ENCODE results near the gene RASGRP3.

The RASGRP3 gene

GRCh38 chr2:33526921-33527320 lies 50.5 kb downstream of the RASGRP3 start:
- TF ChIP-seq, protein P1, sequence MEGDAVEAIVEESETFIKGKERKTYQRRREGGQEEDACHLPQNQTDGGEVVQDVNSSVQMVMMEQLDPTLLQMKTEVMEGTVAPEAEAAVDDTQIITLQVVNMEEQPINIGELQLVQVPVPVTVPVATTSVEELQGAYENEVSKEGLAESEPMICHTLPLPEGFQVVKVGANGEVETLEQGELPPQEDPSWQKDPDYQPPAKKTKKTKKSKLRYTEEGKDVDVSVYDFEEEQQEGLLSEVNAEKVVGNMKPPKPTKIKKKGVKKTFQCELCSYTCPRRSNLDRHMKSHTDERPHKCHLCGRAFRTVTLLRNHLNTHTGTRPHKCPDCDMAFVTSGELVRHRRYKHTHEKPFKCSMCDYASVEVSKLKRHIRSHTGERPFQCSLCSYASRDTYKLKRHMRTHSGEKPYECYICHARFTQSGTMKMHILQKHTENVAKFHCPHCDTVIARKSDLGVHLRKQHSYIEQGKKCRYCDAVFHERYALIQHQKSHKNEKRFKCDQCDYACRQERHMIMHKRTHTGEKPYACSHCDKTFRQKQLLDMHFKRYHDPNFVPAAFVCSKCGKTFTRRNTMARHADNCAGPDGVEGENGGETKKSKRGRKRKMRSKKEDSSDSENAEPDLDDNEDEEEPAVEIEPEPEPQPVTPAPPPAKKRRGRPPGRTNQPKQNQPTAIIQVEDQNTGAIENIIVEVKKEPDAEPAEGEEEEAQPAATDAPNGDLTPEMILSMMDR (IDR thresholded peaks at IDR 0.05; ENCODE audit: low read length): no peak
- no peak for TF ChIP-seq EZH2 (optimal IDR thresholded peaks at IDR 0.05; ENCODE audit: low read depth, low read length)
- no peak for TF ChIP-seq EZH2phosphoT487 (IDR thresholded peaks at IDR 0.05; ENCODE audit: low read length)
- Histone ChIP-seq H3K36me3 (replicated peaks; ENCODE audit: insufficient read depth, low read length) (no peaks in the 10 kb centered on the region; the same call in 1 of the 2 replicates), H3K79me2 (ENCODE audit: low read length) (0 out of 2 replicates have a peak, but pooled peaks cover 8% of the 10 kb centered on the region), H3K4me1 (ENCODE audit: low read length) (peaks cover 49% of the 10 kb centered on the region), H2AFZ (ENCODE audit: low read length) (no peak overlapping the region), H4K20me1 (ENCODE audit: insufficient read depth, low read length) (no peaks in the 10 kb centered on the region), H3F3A (ENCODE audit: insufficient read depth, low read length) (peaks cover 18% of the 10 kb centered on the region), H3K9ac (ENCODE audit: low read length) (no peak overlapping the region), H3K4me2 (ENCODE audit: low read depth, low read length) (no peak overlapping the region), H3K9me3 (replicated peaks; ENCODE audit: insufficient read depth, low read length) (no peaks in the 10 kb centered on the region), H3K27me3 (replicated peaks; ENCODE audit: insufficient read depth, low read length) (no peaks in the 10 kb centered on the region), H3K4me3 (ENCODE audit: low read length) (no peak overlapping the region), H3K27ac (ENCODE audit: low read length) (no peak overlapping the region), H3K9me2 (replicated peaks; ENCODE audit: insufficient read depth, low read length) (no peaks in the 10 kb centered on the region)
- no peak for DNase-seq

GRCh38 chr2:33528441-33528950 lies 52.0 kb downstream of the RASGRP3 start:
- Histone ChIP-seq H3K27ac (ENCODE audit: low read length) (peak overlapping the region; percentile 46; the same call in 1 of the 2 replicates), H3K36me3 (replicated peaks; ENCODE audit: insufficient read depth, low read length) (no peaks in the 10 kb centered on the region; the same call in 1 of the 2 replicates), H3K4me2 (ENCODE audit: low read depth, low read length) (peak overlapping the region; percentile 11; the same call in 1 of the 2 replicates), H4K20me1 (ENCODE audit: insufficient read depth, low read length) (no peaks in the 10 kb centered on the region), H3K79me2 (ENCODE audit: low read length) (0 out of 2 replicates have a peak, but pooled peaks cover 13% of the 10 kb centered on the region), H3K27me3 (replicated peaks; ENCODE audit: insufficient read depth, low read length) (no peaks in the 10 kb centered on the region), H3F3A (ENCODE audit: insufficient read depth, low read length) (peaks cover 18% of the 10 kb centered on the region), H3K4me1 (ENCODE audit: low read length) (peaks cover 54% of the 10 kb centered on the region), H2AFZ (ENCODE audit: low read length) (no peak overlapping the region), H3K9ac (ENCODE audit: low read length) (no peak overlapping the region), H3K9me2 (replicated peaks; ENCODE audit: insufficient read depth, low read length) (no peaks in the 10 kb centered on the region), H3K4me3 (ENCODE audit: low read length) (no peak overlapping the region), H3K9me3 (replicated peaks; ENCODE audit: insufficient read depth, low read length) (no peaks in the 10 kb centered on the region)
- no peak for DNase-seq
- TF ChIP-seq EZH2phosphoT487 (IDR thresholded peaks at IDR 0.05; ENCODE audit: low read length) (no peak), EZH2 (optimal IDR thresholded peaks at IDR 0.05; ENCODE audit: low read depth, low read length) (no peak)
- TF ChIP-seq, protein P1 (IDR thresholded peaks at IDR 0.05; ENCODE audit: low read length): no peak

- peak overlapping the region; percentile 90 for H3K27ac ChIP-seq (ENCODE audit: low read length)
- peaks cover 18% of the 10 kb centered on the region for H3F3A ChIP-seq (ENCODE audit: insufficient read depth, low read length)
- H4K20me1 ChIP-seq (ENCODE audit: insufficient read depth, low read length): no peaks in the 10 kb centered on the region
- H3K36me3 ChIP-seq (replicated peaks; ENCODE audit: insufficient read depth, low read length): peaks cover under 1% of the 10 kb centered on the region; the same call in 1 of the 2 replicates
- no peaks in the 10 kb centered on the region for H3K9me3 ChIP-seq (replicated peaks; ENCODE audit: insufficient read depth, low read length)
- no peak for DNase-seq
- no peaks in the 10 kb centered on the region for H3K9me2 ChIP-seq (replicated peaks; ENCODE audit: insufficient read depth, low read length)
- H3K4me2 ChIP-seq (ENCODE audit: low read depth, low read length): peak overlapping the region; percentile 65; the same call in 1 of the 2 replicates
- H3K4me3 ChIP-seq (ENCODE audit: low read length): no peak overlapping the region
- H2AFZ ChIP-seq (ENCODE audit: low read length): 0 out of 2 replicates have a peak overlapping the region, but pooled peaks have one; percentile 21
- no peaks in the 10 kb centered on the region for H3K27me3 ChIP-seq (replicated peaks; ENCODE audit: insufficient read depth, low read length)
- H3K9ac ChIP-seq (ENCODE audit: low read length): peak overlapping the region; percentile 39; the same call in 1 of the 2 replicates
- H3K79me2 ChIP-seq (ENCODE audit: low read length): 0 out of 2 replicates have a peak, but pooled peaks cover 13% of the 10 kb centered on the region
- TF ChIP-seq EZH2 (optimal IDR thresholded peaks at IDR 0.05; ENCODE audit: low read depth, low read length) (no peak), EZH2phosphoT487 (IDR thresholded peaks at IDR 0.05; ENCODE audit: low read length) (no peak)
- TF ChIP-seq, protein P1 (IDR thresholded peaks at IDR 0.05; ENCODE audit: low read length): no peak
- H3K4me1 ChIP-seq (ENCODE audit: low read length): peaks cover 54% of the 10 kb centered on the region
Measured at GRCh38 chr2:33529771-33530481, 53.5 kb downstream of the RASGRP3 start.
